Measurements from ENCODE around the gene VSTM5.

GRCh38 chr11:93827363-93827762 is 23.1 kb downstream of the VSTM5 start:
- TF ChIP-seq CTCF (IDR thresholded peaks at IDR 0.05; ENCODE audit: poor library complexity): no peak
- TF ChIP-seq EZH2phosphoT487 (IDR thresholded peaks at IDR 0.05; ENCODE audit: low read depth, severe bottlenecking, unreplicated experiment): no peak
- TF ChIP-seq EZH2 (IDR thresholded peaks at IDR 0.05; ENCODE audit: borderline replicate concordance): no peak

Measured in hepatocyte (in vitro differentiated cells).